ENCODE results near the gene QKI.

The QKI gene

GRCh38 chr6:163608204-163608644, 193.7 kb downstream of the QKI start:
- TF ChIP-seq CTCF (IDR thresholded peaks at IDR 0.05; ENCODE audit: poor library complexity, severe bottlenecking): no peak
- ATAC-seq (ENCODE audit: low read depth) (no peak), DNase-seq (ENCODE audit: low spot score) (no peak)

GRCh38 chr6:163612200-163612599, 197.7 kb downstream of the QKI start:
- ATAC-seq (ENCODE audit: low read depth) (no peak), DNase-seq (ENCODE audit: low spot score) (no peak)
- no peaks in the 10 kb centered on the region for H3K4me1 ChIP-seq (ENCODE audit: insufficient read depth, poor library complexity, severe bottlenecking)
- no peaks in the 10 kb centered on the region for H3K36me3 ChIP-seq (ENCODE audit: low read depth)
- no peak overlapping the region for H3K27ac ChIP-seq (ENCODE audit: poor library complexity, severe bottlenecking)
- no peaks in the 10 kb centered on the region for H3K27me3 ChIP-seq (ENCODE audit: insufficient read depth, poor library complexity, severe bottlenecking)
- no peak overlapping the region for H3K4me3 ChIP-seq (ENCODE audit: severe bottlenecking)
- TF ChIP-seq CTCF (IDR thresholded peaks at IDR 0.05; ENCODE audit: poor library complexity, severe bottlenecking): no peak
- no peaks in the 10 kb centered on the region for H3K9me3 ChIP-seq (ENCODE audit: severe bottlenecking)

More at GRCh38 chr6:163608204-163608644, 193.7 kb downstream of the QKI start:
- Histone ChIP-seq H3K9me3 (ENCODE audit: severe bottlenecking) (no peaks in the 10 kb centered on the region), H3K27ac (ENCODE audit: poor library complexity, severe bottlenecking) (no peak overlapping the region), H3K36me3 (ENCODE audit: low read depth) (no peaks in the 10 kb centered on the region), H3K4me1 (ENCODE audit: insufficient read depth, poor library complexity, severe bottlenecking) (no peaks in the 10 kb centered on the region), H3K4me3 (ENCODE audit: severe bottlenecking) (no peak overlapping the region), H3K27me3 (ENCODE audit: insufficient read depth, poor library complexity, severe bottlenecking) (no peaks in the 10 kb centered on the region)

GRCh38 chr6:163613025-163613424, 198.5 kb downstream of the QKI start:
- TF ChIP-seq CTCF (IDR thresholded peaks at IDR 0.05; ENCODE audit: poor library complexity, severe bottlenecking): no peak
- Histone ChIP-seq H3K9me3 (ENCODE audit: severe bottlenecking) (no peaks in the 10 kb centered on the region), H3K27me3 (ENCODE audit: insufficient read depth, poor library complexity, severe bottlenecking) (no peaks in the 10 kb centered on the region), H3K36me3 (ENCODE audit: low read depth) (no peaks in the 10 kb centered on the region), H3K4me3 (ENCODE audit: severe bottlenecking) (no peak overlapping the region), H3K4me1 (ENCODE audit: insufficient read depth, poor library complexity, severe bottlenecking) (no peaks in the 10 kb centered on the region), H3K27ac (ENCODE audit: poor library complexity, severe bottlenecking) (no peak overlapping the region)
- DNase-seq (ENCODE audit: low spot score) (no peak), ATAC-seq (ENCODE audit: low read depth) (no peak)

- Histone ChIP-seq H3K9me3 (ENCODE audit: severe bottlenecking) (no peaks in the 10 kb centered on the region), H3K4me1 (ENCODE audit: insufficient read depth, poor library complexity, severe bottlenecking) (no peaks in the 10 kb centered on the region), H3K36me3 (ENCODE audit: low read depth) (no peaks in the 10 kb centered on the region), H3K4me3 (ENCODE audit: severe bottlenecking) (no peak overlapping the region), H3K27me3 (ENCODE audit: insufficient read depth, poor library complexity, severe bottlenecking) (no peaks in the 10 kb centered on the region), H3K27ac (ENCODE audit: poor library complexity, severe bottlenecking) (no peak overlapping the region)
- DNase-seq (ENCODE audit: low spot score) (no peak), ATAC-seq (ENCODE audit: low read depth) (no peak)
- no peak for TF ChIP-seq CTCF (IDR thresholded peaks at IDR 0.05; ENCODE audit: poor library complexity, severe bottlenecking)
These were observed 199.2 kb downstream of the QKI start for GRCh38 chr6:163613668-163614067.

GRCh38 chr6:163616452-163616851, 201.9 kb downstream of the QKI start:
- TF ChIP-seq CTCF (IDR thresholded peaks at IDR 0.05; ENCODE audit: poor library complexity, severe bottlenecking): no peak
- no peaks in the 10 kb centered on the region for H3K9me3 ChIP-seq (ENCODE audit: severe bottlenecking)
- H3K36me3 ChIP-seq (ENCODE audit: low read depth): no peaks in the 10 kb centered on the region
- DNase-seq (ENCODE audit: low spot score): no peak
- no peak overlapping the region for H3K27ac ChIP-seq (ENCODE audit: poor library complexity, severe bottlenecking)
- ATAC-seq (ENCODE audit: low read depth): no peak
- H3K27me3 ChIP-seq (ENCODE audit: insufficient read depth, poor library complexity, severe bottlenecking): no peaks in the 10 kb centered on the region
- H3K4me1 ChIP-seq (ENCODE audit: insufficient read depth, poor library complexity, severe bottlenecking): no peaks in the 10 kb centered on the region
- no peak overlapping the region for H3K4me3 ChIP-seq (ENCODE audit: severe bottlenecking)

Measured in RWPE2 (cell line).